Ascending aorta (tissue), 2 donors: ENCODE measurements around the gene ESR1. TPM values are rescaled to one million over a fixed set of nuclear protein-coding genes. Genes with fewer than 3 reads are reported as not detected.
"Not testable (repeated sequence)": the region's sequence is repeated elsewhere in the genome, so short reads cannot be mapped to it uniquely, and the experiment has no call there.

ENCODE experiments used
- DNase-seq, 2 donors: peaks; one replicate each; pipeline ENCODE4 v3.0.0-alpha.2; 2019; ENCODE audit warnings: low spot score in 2 of 2
- H3K27ac ChIP-seq, 2 donors: fragments of 200-600 bp; sonication (generic); one replicate each; pipeline ENCODE4 v1.5.1; 2016 to 2017; ENCODE audit warnings: mild to moderate bottlenecking in 1 of 2
- H3K27me3 ChIP-seq: fragments of 200-600 bp; sonication (generic); one replicate; pipeline ENCODE4 v1.5.1; 2017
- H3K36me3 ChIP-seq, 2 donors: fragments of 200-600 bp; sonication (generic); one replicate each; pipeline ENCODE4 v1.5.1; 2016
- H3K4me1 ChIP-seq, 2 donors: fragments of 200-600 bp; sonication (generic); one replicate each; pipeline ENCODE4 v1.5.1; 2016 to 2017; ENCODE audit warnings: mild to moderate bottlenecking in 1 of 2
- H3K4me3 ChIP-seq, 2 donors: fragments of 200-600 bp; sonication (generic); one replicate each; pipeline ENCODE4 v1.5.1; 2016 to 2017; ENCODE audit warnings: mild to moderate bottlenecking in 1 of 2
- H3K9me3 ChIP-seq, 2 donors: fragments of 200-600 bp; sonication (generic); one replicate each; pipeline ENCODE4 v1.5.1; 2016
- CTCF ChIP-seq, 3 experiments: fragments of 200-600 bp in 2 of 3; fragments of 450-650 bp in 1 of 3; sonication (generic) in 2 of 3; IDR thresholded peaks; one replicate each; pipeline ENCODE4 v1.5.1; 2016 to 2019; ENCODE audit warnings: antibody characterized with exemption in 3 of 3, mild to moderate bottlenecking in 1 of 3, moderate library complexity in 1 of 3
- intact Hi-C: fragments of 100-400 bp; cut with DNase I; formaldehyde crosslinking; loops from one replicate; pipeline ENCODE4 v1.15.1; 2023
- total RNA-seq: library from RNA; depleted of rRNA; stranded (reverse); fragments of >200 nt; gene quantifications from one replicate; pipeline ENCODE4 v1.1.0, GENCODE V29; 2016

ESR1 gene
- total RNA-seq, 1 donor from 2014 or later = 3.0 TPM

GRCh38 chr6:151963001-151963400 is 155.5 kb downstream of the ESR1 start:
- H3K27ac ChIP-seq = no peak overlapping the region
- H3K36me3 ChIP-seq = no peaks in the 10 kb centered on the region
- DNase-seq = no peak
- H3K27me3 ChIP-seq = no peaks in the 10 kb centered on the region
- no peaks in the 10 kb centered on the region for H3K4me1 ChIP-seq
- intact Hi-C loops = no loop called here
- H3K9me3 ChIP-seq = no peaks in the 10 kb centered on the region
- TF ChIP-seq CTCF (IDR thresholded peaks at IDR 0.05) = no peak
- H3K4me3 ChIP-seq = no peak overlapping the region

- H3K27me3 ChIP-seq, H3K9me3 ChIP-seq, H3K4me1 ChIP-seq, DNase-seq, H3K27ac ChIP-seq, intact Hi-C loops, H3K4me3 ChIP-seq, H3K36me3 ChIP-seq: not testable (repeated sequence)
These were observed 156.9 kb downstream of the ESR1 start for GRCh38 chr6:151964412-151964811.

GRCh38 chr6:151974061-151974617 is 166.7 kb downstream of the ESR1 start:
- Histone ChIP-seq H3K27me3 (no peaks in the 10 kb centered on the region), H3K36me3 (no peaks in the 10 kb centered on the region), H3K4me3 (no peak overlapping the region), H3K27ac (no peak overlapping the region), H3K4me1 (no peaks in the 10 kb centered on the region), H3K9me3 (no peaks in the 10 kb centered on the region)
- no peak for DNase-seq
- intact Hi-C loops = no loop called here
- TF ChIP-seq CTCF (IDR thresholded peaks at IDR 0.05) = no peak

DNA sequence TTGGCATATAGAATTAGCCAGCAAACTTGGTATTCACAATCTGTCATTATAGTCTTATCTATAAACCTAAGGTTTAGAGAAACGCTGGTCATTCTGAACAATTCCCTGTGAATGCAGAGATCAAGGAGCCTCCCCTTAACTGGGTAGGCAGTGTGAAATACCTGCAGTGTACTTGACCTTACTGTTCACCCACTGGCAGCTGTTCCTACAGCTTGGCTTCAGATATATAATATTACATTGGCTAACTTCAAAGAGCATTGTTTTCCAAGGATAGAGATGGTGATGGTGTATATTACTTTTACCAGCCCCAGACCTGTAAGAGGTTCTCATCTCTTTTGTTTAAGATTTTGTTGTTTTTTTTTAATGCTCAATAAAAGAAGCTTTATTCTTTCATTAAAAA is 168.3 kb downstream of the ESR1 start:
- Histone ChIP-seq H3K36me3 (no peaks in the 10 kb centered on the region), H3K27me3 (no peaks in the 10 kb centered on the region)
- intact Hi-C loops = no loop called here

DNA sequence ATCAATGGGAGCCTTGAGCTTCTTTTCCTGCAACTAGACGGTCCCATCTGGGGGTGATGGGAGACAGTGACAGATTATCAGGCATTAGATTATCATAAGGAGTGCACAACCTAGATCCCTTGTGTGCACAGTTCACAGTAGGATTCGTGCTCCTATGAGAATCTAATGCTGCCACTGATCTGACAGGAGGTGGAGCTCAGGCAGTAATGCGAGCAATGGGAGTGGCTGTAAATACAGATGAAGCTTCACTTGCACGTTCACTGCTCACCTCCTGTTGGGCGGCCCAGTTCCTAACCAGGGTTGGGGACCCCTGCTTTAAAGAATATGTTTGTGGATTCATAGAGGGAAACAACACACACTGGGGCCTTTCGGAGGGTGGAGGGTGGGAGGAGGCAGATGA is 180.7 kb downstream of the ESR1 start:
- H3K27ac ChIP-seq, H3K4me1 ChIP-seq, H3K27me3 ChIP-seq, H3K36me3 ChIP-seq, DNase-seq, H3K9me3 ChIP-seq, H3K4me3 ChIP-seq, intact Hi-C loops: not testable (repeated sequence)

More for the DNA sequence above, 168.3 kb downstream of the ESR1 start:
- Histone ChIP-seq H3K4me3 (no peak overlapping the region), H3K27ac (no peak overlapping the region), H3K9me3 (no peaks in the 10 kb centered on the region), H3K4me1 (no peaks in the 10 kb centered on the region)
- DNase-seq = no peak
- no peak for TF ChIP-seq CTCF (IDR thresholded peaks at IDR 0.05)

DNA sequence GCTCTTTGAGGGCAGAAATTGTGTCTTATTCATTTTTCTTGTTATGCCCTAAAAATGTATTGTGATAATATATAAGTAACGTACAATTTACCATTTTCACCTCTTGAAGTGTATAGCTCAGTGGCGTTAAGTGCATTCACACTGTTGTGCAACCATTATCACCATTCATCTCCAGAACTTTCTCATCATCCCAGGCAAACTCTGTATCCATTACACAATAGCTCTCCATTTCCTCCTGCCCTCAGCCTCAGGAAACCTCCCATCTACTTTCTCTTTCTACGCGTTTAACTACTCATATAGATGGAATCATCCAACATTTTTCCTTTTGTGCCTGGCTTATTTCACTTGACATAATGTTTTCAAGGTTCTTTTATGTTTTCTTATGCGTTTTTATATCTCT is 184.6 kb downstream of the ESR1 start:
- no peaks in the 10 kb centered on the region for H3K36me3 ChIP-seq
- DNase-seq = no peak
- no peak for TF ChIP-seq CTCF (IDR thresholded peaks at IDR 0.05)
- no peak overlapping the region for H3K4me3 ChIP-seq
- H3K27ac ChIP-seq = no peak overlapping the region
- H3K27me3 ChIP-seq = no peaks in the 10 kb centered on the region
- no peaks in the 10 kb centered on the region for H3K4me1 ChIP-seq
- H3K9me3 ChIP-seq = peaks cover 0 to 3% of the 10 kb centered on the region in 2 donors
- intact Hi-C loops = no loop called here

DNA sequence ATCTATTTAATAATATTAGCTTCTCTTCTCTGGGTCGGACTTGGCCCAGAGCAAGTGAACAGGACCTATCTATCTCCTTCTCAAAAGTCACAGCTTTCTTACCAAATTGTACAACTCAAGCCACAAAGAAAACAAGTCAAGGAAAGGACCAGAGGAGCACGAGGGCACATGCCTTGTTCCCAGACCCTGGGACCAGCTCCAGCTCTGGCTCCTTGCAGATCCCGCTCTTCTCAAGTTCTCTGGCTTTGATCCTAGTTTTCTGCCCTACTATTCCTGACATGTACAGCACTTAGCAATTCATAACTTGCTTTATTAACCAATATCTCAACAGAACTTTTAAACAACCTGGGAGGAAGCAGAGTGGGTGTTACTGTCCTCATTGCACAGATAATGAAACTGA is 185.9 kb downstream of the ESR1 start:
- Histone ChIP-seq H3K9me3 (peaks cover 0 to 3% of the 10 kb centered on the region in 2 donors), H3K36me3 (no peaks in the 10 kb centered on the region), H3K27me3 (no peaks in the 10 kb centered on the region), H3K4me1 (no peaks in the 10 kb centered on the region), H3K27ac (no peak overlapping the region), H3K4me3 (no peak overlapping the region)
- no peak for TF ChIP-seq CTCF (IDR thresholded peaks at IDR 0.05)
- DNase-seq = no peak
- intact Hi-C loops = no loop called here
